Activated CD4-positive, CD25-positive, alpha-beta regulatory T cell (primary cell): ENCODE results near the gene ADARB1.

Experiments
- DNase-seq, 4 experiments: peaks; one replicate each; lab custom pipeline; 2025; lab: John Stamatoyannopoulos, UW

The ADARB1 gene

DNA sequence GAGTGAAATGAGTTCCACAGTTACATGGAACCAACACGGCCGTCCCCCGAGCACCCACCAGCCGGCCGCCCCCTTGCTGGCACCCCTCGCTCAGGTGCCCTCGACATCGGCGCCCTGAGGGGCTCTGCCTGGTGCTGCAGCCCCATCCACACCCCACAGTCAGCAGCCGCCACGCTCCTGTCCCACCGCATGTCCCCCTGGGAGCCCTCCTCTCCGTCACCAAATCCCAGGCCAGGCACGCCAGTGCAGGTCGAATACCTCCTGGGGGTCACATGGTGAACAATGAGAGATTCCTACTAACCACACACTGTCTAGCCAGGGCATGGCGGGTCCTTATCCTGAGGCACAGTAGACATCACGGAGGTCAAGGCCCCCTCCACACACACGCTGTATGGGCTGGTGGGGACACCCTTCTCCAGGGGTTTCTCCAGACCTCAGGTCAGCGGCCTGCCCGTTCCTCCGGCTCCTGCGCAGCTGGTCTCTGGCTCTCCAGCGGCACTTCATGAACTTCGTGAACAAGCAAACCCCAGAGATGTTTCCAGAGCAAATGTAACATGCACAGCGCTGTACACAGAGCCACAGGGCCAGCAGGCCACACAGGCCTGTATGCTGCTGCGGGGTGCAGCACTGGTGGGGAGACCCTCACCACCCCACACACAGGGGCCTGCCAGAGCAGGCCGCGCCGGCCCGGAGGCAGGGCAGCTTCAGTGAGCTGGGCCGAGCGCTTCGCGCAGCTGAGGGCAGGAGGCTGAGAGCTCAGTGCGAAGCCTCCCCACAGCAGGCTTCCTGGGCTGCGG lies 191.5 kb downstream of the ADARB1 start:
- no peak for DNase-seq

DNA sequence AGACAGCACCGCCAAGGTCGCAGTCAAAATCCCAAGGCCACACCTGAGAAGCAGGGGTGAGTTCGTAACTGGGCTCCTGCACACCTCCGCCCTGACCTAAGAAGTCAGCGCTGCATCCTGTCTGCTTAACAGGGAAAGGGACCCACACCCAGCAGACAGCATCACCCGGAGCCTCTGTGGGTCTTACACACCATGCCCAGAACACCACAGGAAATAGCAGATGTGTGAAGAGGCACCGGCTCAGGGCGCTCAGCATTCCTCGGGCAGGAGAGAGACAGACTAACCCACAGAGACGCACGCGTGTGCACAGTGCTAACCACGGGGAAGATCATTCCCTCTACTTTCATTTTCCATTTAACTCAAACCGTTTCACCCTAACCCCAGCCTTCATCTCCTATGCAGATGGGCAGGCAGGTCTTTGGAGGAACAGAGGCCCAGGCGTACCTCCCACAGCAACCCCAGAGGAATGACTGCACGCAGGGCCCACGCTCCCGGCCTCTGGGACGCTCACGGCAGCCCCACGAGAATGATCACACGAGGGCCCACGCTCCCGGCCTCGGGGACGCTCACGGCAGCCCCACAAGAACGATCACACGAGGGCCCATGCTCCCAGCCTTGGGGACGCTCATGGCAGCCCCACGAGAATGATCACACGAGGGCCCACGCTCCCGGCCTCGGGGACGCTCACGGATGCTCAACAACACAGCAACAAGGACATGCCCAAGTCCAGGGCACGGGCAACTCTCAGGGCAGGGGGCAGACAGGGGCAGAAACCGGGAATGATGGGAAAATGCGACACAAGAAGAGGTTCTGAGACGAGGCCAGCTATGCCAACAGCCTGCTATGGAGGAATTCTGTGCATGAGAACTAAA lies 192.4 kb downstream of the ADARB1 start:
- no peak for DNase-seq

GRCh38 chr21:45267390-45267760 lies 193.0 kb downstream of the ADARB1 start:
- DNase-seq = no peak

DNA sequence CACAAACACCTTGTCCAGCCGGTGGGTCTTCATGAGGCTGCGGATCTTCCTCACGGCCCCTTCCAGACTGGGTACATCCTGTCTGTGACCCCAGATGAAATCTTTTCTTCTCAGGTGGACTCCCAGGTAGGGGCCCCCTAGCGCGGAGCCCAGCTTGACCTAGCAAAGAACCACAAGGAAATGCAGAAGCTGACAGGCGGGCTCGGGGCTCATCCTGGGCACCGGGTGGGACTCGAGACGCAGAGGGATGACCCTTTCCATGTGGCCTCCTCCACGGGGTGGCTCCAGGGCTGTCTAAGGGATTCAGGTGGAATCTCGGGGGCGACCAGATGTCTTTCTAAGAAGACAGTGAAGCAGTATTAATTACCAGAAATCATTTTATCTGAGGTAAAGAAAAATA lies 195.5 kb downstream of the ADARB1 start:
- no peak for DNase-seq

DNA sequence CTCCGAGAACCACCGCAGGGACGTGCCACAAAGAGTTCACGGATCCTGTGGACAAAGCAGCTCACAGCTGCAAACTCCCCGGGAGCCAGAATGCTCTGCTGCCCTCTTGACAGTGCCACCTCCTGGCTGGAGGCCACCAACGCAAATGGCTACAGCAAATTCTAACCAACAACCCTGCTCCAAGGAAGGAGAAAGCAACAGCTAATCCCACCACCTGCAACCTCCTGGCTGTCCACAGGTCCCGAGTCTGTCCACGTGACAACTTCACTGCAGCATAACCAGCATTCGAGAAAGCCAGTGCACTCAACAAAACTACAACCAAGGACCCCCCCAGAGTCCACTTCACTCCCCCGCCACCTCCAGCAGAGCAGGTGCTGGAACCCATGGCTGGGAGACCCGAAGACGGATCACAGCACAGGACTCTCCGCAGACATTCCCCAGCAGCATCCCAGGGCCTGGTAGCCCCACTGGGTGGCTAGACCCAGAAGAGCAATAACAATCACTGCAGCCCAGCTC lies 196.0 kb downstream of the ADARB1 start:
- DNase-seq = no peak
